GM21390 (cell line): ENCODE results near the gene HPCAL1.

Experiments used
- ATAC-seq: cut with Tn5 transposase; IDR thresholded peaks from one replicate; pipeline ENCODE4 v1.9.1; 2021; ENCODE audit not compliant: unreplicated experiment

HPCAL1 gene

DNA sequence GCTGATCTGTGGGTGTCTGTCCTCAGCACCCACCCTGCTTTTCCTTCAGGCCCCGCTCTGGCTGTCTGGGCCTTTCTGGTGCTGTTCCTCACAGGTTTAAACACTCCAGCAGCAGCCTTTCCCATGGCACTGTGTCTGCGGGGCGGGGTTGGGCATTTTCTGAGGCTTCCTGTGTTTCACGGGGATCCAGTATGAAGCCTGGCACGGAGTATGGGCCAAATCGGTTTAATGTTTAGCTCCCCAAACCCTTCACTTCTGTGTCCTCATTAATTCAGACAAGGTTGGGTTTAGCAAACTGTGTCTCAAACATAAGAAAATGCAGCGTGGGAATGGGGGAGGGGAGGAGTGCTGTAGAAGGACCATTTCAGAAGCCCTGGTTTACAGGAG, 44.9 kb downstream of the HPCAL1 start:
- ATAC-seq = no peak

DNA sequence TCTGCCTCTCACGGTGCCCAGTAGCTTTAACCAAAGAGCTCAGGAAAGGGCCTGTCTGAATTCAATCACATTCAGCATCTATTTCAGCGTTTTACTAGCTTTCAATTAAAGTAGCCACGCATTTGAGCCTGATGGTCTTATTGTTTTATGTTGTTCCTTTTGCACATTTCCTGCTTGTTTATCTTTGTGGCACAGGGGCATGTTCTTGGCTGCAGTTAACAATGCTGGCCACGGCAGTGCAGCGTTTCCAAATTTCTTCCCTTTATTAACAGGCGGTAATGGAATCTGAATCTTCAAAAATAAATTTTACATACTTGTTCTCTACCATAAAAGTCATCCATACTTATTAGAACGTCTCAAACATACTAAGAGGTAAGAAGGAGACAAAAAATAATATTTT, 46.2 kb downstream of the HPCAL1 start:
- no peak for ATAC-seq

DNA sequence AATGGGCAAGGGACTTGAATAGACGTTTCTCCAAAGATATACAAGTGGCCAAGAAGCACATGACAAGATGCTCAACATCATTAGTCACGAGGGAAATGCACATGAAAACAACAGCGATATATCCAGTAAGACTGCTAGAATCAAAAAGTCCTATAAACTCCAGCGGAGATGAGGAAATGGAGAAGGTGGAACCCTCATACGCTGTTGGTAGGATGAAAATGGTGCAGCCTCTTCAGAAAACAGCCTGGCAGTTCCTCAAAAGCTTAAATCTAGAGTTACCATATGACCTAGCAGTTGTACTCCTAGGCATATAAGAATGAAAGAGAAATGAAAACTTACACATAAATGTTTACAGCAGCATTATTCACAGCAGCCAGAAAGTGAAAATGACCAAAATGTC, 48.1 kb downstream of the HPCAL1 start:
- ATAC-seq = no peak

DNA sequence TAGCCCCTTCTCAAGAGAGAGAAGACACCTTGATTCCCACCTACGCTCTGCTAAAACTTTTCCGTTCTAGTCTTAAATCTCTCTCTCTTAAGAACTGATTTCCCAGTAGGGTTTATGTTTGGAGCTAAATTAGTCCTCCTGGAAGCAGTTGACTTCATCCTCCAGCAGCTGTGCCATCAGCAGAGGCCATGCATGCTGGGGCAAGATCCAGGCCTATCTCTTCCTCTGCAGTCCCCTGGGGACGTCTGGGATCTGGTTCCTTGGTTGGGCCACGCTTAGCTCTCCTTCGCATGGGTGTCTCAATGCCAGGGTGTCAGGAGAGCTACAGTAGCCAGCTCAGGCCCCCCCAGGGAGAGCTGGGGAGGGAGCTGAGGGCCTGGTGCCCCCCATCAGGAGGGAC, 49.7 kb downstream of the HPCAL1 start:
- no peak for ATAC-seq

DNA sequence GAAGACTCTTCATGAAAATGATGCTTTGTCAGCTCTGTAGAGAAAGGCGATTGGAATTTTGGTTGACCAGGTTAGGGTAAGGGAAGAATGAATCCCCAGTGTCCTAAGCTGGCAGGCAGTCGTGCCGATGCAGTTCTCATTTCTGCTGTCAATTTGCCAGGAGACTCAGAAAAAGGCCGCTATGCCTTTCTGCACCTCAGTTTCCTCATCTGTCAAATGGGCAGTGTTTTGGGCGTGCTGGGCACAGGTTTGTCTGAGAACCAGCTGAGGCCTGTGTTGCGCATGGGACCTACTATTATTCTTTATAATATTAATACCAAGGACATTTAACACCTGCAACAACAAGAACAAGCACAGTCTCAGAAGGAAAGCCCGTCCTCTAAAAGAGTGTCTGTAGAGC, 50.3 kb downstream of the HPCAL1 start:
- ATAC-seq = no peak

DNA sequence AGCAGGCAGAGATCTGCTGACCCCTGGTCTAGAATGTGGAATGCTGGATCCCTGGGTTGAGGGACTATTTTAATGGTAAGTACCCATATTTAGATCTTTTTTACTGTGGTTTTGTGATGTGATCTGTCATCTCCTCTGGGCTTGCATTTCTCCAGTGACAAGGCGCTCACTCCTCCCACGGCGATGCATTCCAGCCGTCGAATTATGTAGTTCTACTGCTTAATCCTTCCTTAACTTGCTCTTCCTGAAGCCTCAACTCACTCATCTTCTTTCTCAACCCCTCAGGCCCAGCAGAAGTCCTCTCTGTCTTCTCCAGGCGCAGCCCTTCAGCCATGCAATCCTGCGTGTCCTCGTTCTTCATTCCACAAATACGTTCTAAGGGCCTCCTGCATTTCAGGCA, 51.2 kb downstream of the HPCAL1 start:
- no peak for ATAC-seq

DNA sequence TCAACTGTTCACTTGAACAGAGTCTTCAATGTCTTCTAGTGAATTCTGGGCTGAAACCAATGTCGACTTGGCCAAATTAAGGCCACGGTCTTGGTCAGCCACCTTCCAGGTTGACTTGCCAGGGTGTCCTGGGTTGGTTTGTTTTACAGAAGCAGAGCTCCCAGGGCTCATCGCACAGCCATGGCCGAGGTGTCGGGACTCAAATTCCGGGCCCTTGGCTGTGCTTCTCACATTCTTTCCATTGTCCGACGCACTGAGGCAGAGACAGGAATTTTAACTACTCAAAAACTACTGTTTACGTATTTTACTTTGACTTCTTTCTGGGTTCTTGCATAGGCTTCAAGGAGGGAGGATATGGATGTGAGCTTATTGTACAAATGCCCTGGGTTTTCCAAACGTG, 51.7 kb downstream of the HPCAL1 start:
- ATAC-seq = no peak

DNA sequence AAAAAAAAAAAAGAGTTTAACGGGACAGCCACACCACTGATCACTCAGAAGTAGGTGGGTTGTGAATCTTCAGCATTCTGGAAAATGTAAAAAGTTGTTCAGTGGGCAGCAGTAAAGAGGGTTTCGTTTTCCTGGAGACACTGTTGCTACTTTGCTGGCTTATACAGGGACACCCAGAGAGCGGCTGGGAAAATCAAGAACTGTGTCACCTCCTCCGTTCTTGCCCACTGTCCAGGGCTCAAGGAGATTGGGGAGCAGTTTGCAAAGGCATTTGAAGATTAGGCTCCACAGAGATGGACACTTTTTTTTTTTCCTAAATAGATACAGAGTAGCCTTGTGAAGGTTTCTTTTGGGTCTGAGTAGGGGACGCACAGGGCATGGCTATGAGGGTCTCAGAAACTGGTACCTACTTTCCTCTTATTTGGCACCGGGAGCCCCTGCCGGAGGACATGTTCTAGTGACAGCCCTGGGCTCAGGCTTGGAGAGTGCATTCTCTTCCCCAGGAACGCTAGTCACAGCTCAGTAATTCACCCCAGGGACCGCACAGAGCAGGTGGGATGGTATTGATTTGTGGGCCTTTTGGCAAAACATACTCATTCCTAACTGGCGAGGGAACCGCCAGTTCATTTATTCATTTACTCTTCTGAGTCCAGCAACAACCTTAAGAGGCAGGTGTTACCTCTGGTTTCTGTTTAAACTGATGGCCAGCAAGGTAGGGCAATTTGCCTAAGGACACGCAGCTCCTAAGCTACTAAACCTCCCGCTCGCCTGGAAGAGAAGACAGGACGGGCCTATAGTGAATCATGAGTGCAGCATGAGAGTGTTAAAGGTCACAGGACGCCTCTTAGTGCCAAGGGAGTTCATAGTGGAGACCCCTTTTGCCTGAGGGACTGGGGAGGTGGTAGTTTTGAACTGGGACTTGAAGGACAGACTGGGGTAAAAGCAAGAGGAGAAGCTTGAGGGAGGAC, 53.1 kb downstream of the HPCAL1 start:
- ATAC-seq = no peak

DNA sequence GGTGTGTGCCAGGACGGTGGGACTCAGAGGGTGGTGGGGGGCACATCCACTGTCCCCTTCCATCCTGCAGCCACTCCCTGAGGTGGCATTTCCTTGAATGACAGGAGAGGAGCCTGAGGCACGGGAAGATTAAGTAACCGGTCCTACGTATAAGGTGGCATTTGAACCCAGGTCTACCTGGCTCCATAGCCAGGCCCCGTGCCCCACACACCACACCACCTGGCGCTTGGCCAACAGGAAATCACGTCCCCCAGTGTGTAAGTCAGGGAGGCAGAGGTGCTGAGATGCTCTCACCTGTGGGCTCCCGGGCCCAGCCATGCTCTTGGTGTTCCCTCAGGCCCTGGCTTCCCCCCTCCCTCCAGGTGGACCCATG, 53.7 kb downstream of the HPCAL1 start:
- no peak for ATAC-seq

DNA sequence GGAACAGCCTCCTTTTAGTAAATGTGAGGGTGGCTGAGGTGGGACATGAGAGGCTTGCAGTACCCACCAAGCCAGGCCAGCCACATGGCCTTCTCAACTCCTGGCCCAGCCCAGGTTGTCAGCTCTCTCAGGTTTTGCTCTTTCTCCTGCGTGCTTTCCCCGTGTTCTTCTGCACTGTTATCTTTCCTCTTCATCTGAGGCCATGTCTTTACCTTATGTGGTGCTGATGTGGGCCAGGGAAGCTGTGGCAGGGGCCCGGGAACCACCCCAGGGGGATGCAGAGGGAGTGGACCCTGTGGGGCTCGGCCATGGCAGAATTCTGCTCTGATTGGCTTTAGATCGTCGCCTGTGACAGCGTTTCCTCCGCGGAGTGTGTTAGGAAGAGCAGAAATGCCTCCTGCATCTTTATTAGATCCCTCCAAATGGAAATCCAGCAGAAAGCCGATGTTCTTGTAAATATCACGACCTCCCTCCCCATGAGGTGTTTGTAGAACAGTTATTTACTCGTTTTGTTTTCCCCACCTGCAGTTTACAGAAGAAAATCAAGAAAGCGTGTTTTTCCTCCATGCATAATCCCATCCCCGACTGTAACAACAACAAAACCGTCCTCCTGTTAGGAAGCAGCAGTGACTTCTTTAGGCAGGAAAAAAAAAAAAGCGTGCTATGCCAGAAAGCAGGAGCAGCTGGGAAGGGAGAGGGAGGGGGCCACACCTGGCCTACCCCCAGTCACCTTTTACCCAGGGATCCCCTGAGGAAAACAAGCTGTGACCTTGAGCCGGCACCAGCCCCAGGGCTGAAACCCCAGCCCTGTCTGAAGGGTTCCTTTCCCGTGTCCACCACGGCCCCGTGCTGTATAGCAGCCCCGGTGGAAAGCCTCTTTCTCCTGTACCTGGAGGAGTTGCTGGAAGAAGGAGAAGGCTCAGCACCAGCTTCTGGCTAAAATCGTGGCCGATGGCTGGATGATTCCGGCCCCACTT, 54.8 kb downstream of the HPCAL1 start:
- no peak for ATAC-seq

DNA sequence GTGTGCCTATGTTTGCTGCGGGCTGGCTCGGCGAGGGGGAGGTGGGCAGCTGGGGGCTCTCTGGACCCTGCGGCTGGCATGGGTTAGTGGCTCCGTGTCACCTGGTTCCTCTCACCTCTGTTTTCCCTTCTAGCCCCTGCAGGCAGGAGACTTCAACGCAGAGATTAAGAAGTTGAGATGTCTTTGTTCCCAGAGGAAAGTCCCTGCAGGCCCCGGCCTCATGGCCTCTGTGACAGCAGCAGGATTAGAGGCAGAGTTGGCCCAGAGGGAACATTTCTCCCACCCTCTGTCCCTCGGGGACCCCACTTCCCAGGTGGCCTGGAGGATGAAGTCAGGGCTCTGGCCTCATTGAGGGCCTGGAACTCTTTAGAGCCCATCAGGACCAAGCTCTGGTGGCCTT, 56.5 kb downstream of the HPCAL1 start:
- ATAC-seq = no peak

DNA sequence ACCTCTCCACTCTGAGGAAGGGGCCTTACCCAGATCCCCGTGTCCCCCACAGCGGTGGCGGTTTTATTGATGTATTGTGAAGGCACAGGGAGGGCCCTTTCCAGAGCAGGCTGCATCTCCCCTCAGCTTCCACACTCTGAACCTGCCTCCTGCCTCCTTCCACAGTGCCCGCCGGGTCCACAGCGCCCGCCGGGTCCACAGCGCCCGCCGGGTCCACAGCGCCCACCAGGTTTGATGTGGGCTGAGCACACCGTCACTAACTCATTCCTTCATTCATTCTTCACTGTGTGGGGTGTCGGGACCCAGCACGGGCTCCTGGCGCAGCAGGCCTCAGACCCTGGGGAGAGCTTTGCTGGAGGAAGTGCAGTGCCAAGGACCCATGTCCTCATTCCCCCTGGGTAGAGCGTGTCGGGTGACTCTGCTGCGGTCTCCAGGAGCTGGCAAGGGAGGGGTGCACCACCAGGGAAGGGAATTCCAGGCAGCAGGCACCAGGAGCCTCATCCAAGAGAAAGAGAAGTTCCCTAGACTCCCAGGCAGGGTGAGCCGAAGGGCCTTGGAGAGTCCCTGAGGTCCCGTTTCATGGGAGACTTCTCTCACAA, 57.1 kb downstream of the HPCAL1 start:
- ATAC-seq = no peak

DNA sequence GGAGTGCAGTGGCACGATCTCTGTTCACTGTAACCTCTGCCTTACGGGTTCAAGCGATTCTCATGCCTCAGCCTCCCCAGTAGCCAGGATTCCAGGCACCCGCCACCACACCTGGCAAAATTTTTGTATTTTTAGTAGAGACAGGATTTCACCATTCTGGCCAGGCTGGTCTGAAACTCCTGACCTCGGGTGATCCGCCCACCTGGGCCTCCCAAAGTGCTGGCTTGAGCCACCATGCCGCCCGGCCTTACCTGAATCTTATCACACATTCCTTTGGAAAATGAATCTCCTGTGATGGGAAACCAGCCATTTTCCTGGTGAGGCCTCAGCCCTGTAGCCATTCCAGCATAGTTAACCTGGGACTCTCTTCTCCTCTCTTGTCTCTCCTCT, 57.8 kb downstream of the HPCAL1 start:
- ATAC-seq = no peak

DNA sequence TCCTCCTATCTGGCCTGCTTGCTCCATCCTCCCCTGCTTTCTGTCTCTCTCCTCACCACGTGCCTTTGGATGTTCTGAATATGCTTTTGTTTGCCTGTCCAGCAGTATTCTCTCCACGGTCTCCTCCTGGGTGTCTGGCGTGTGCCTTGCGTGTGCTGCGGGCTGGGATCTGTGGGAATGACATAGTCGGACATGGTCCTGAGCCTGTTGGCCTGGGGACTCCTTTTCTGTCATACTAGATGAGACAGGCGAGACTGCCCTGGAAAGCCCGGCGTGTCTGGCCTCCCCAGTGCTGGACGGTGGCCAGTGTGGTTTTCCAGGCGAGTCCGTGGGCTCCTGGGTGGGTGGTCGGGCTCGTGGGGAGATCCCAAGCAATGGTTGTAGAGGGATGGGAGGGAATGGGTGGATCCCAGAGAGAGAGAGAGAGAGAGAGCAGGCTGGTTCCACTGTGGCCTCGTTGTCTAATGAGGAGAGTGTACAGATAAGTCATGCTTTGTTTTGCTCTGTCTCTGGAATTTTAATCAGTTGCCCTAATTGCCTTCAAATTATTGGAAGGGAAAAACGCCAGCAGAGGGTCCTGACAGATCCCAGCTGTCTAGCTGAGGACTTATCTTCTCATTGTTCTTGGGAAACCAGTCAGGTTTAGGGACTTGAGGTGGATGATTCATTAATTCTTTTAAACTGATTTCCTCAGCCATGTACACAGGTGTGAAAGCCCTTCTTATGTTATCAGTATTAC, 58.3 kb downstream of the HPCAL1 start:
- no peak for ATAC-seq

DNA sequence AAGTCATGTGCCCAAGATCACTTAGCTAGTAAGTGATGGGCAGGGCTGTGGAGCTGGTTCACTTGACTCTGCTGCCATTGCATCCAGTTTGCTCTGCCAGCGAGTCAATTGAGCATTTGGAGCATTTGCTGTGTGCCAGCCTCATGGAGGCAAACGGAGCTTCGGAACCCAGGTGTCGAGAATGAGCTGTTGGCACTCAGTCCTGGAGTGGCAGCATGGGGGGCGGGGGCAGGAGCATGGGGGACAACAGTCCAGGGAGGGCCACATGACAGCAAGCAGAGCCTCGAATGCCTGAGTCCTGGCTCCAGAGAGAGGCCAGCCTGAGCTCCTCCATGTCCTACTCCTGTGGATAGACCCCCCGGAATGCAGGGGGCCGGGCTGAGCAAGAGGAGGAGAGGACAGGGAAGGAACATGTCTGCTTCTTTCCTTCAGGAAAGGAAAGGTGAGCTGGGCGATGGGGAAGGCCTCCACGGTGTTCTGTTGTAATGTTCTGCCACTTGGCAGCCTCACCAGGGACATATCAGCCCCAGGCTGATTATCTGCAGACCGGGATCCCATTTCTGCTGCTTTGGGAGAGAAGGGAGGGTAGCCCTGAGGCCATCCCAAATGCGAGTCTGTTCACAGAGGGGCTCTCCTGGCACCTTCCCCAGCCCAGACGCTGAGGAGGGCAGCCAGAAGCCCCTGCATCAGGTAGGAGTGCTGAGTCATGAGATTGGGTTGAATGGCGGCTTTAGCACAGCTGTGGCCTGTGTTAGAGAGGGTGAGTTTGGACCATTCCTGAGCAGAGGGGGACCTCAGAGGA, 59.6 kb downstream of the HPCAL1 start:
- no peak for ATAC-seq

DNA sequence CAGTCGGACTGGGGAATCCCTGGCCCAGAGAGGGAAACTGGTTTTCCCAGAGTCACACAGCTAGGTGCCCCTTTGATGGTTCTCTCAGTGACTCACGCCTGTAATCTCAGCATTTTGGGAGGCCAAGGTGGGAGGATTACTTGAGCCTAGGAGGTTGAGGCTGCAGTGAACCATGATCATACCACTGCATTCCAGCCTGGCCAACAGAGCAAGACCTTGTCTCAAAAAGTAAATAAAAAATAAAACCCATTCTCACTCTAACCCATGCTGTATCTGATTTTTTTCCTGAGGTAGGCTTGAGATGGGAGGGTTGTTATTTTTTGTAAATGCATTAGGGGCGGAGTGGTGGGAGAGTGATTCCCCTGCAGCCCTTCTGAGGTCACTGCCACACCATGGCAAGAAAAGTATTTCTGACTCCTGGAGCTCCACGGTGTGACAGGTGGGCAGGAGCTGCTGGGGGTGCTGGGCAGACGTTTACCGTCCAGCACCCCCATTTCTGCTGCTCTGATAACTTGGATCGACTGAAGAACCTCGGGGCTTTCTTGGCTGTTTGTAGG, 60.3 kb downstream of the HPCAL1 start:
- ATAC-seq = no peak

DNA sequence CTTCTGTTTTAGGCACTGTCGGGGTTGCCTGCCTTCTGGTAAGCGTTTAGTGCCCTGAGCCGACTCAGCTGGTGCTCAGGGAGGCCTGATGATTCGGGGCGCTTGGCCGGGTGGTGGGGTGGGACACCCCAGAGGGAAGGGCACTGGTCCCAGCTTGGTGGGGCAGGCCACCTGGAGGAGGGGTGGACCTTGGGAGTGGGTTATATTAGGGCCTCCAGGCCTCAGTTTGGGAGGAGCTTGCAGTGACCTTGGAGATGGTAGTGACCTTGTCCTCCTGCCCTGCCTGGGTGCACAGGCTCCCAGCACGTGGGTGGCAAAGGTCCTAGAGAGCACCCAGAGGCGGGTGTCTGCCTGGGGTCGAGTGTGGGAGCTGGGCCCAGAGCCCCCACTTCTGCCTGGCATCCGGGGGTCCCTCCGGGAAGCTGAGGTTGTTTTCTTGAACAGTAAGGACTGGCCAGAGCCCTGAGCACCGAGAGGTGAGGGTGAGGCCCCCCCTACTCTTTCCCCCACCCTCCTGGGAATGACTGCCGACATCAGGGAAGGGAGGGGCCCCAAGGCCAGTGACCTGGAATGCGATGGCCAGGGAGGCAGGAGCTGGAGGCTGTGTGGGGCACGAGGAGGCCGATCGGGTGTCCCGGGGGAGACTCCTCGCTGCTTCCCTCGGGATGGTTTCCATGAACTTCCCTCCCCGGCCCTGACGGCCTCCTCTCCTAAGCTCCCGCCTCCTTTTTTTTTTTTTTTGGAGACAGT, 61.3 kb downstream of the HPCAL1 start:
- no peak for ATAC-seq

DNA sequence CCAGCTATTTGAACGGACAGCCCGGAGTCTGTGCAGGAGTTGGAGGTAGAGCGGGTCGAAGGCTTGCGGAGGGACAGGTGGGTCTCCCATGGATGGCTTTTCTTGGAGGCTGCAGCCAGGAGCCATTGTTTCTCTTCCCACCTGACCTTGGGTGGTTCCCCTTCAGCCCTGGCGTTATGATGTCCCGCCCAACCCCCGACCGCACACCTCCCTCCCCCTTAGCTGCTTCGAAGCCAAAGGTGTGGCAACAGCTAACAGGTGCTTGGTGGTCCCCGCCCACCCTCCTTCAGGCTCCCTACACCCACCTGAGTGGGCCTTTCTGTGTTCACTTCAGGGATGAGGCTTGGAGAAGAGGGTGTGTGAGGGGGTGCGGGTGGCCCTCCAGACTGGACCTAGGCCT, 62.7 kb downstream of the HPCAL1 start:
- no peak for ATAC-seq
